DOHH2 (cell line): ENCODE results near the gene ANKRD39.
"Not testable (repeated sequence)": the region's sequence is repeated elsewhere in the genome, so short reads cannot be mapped to it uniquely, and the experiment has no call there.

Source experiments
- H3F3A ChIP-seq: fragments of 200-600 bp; sonication (generic), shearing (Covaris generic); 2 replicates; pipeline ENCODE4 v1.6.0; 2016; ENCODE audit warnings: antibody characterized with exemption, mild to moderate bottlenecking; ENCODE audit not compliant: control insufficient read depth, insufficient read depth
- H3K27ac ChIP-seq: fragments of 200-600 bp; sonication (generic); 2 replicates; pipeline ENCODE4 v1.5.1; 2014; ENCODE audit warnings: low read depth, mild to moderate bottlenecking, low read length, moderate library complexity
- H3K27me3 ChIP-seq: fragments of 200-600 bp; sonication (generic); 2 replicates; pipeline ENCODE4 v1.6.1; 2014; ENCODE audit warnings: mild to moderate bottlenecking, low read length, mixed read lengths; ENCODE audit not compliant: control insufficient read depth
- H3K36me3 ChIP-seq: fragments of 200-600 bp; sonication (generic); 2 replicates; pipeline ENCODE4 v1.6.1; 2014; ENCODE audit warnings: mild to moderate bottlenecking, low read length, moderate library complexity, mixed read lengths; ENCODE audit not compliant: control insufficient read depth
- H3K4me1 ChIP-seq: fragments of 200-600 bp; sonication (generic); 2 replicates; pipeline ENCODE4 v1.6.1; 2014; ENCODE audit warnings: mild to moderate bottlenecking, low read length, mixed read lengths; ENCODE audit not compliant: control insufficient read depth
- H3K4me2 ChIP-seq: fragments of 200-600 bp; sonication (generic); 2 replicates; pipeline ENCODE4 v1.6.0; 2014; ENCODE audit warnings: mild to moderate bottlenecking, low read length, moderate library complexity
- H3K4me3 ChIP-seq: fragments of 200-600 bp; sonication (generic); 2 replicates; pipeline ENCODE4 v1.5.1; 2014; ENCODE audit warnings: mild to moderate bottlenecking, low read length, mixed read lengths
- H3K79me2 ChIP-seq: fragments of 200-600 bp; sonication (generic); 2 replicates; pipeline ENCODE4 v1.6.1; 2014; ENCODE audit warnings: mild to moderate bottlenecking, low read length, mixed read lengths; ENCODE audit not compliant: control insufficient read depth
- H3K9me2 ChIP-seq: fragments of 200-600 bp; sonication (generic); replicated peaks from 2 replicates; pipeline ENCODE4 v1.6.1; 2014; ENCODE audit warnings: mild to moderate bottlenecking, low read length, mixed read lengths; ENCODE audit not compliant: control insufficient read depth
- H3K9me3 ChIP-seq: fragments of 200-600 bp; sonication (generic); 2 replicates; pipeline ENCODE4 v1.6.1; 2014; ENCODE audit warnings: antibody characterized with exemption, low read length, mixed read lengths; ENCODE audit not compliant: control insufficient read depth, insufficient read depth
- H4K20me1 ChIP-seq: fragments of 200-600 bp; sonication (generic); 2 replicates; pipeline ENCODE4 v1.6.0; 2014; ENCODE audit warnings: low read depth, mild to moderate bottlenecking, antibody characterized with exemption, low read length, moderate library complexity; ENCODE audit not compliant: control insufficient read depth, insufficient read depth
- CTCF ChIP-seq: fragments of 200-600 bp; sonication (generic); IDR thresholded peaks from one replicate; pipeline ENCODE4 v1.5.1; 2014; ENCODE audit warnings: antibody characterized with exemption, mild to moderate bottlenecking, low read depth, low read length; ENCODE audit not compliant: poor library complexity, severe bottlenecking
- EZH2phosphoT487 ChIP-seq: fragments of 200-600 bp; sonication (generic); IDR thresholded peaks from 2 replicates; pipeline ENCODE4 v1.6.1; 2017; ENCODE audit warnings: borderline replicate concordance, mild to moderate bottlenecking, antibody characterized with exemption, low read length, moderate library complexity, mixed read lengths

ANKRD39 gene

GRCh38 chr2:96890252-96890651 lies 32.4 kb upstream of the ANKRD39 start:
- Histone ChIP-seq H3K4me3 (no peak overlapping the region), H3F3A (no peaks in the 10 kb centered on the region), H4K20me1 (no peaks in the 10 kb centered on the region), H3K27ac (no peak overlapping the region), H3K27me3 (no peaks in the 10 kb centered on the region), H3K9me2 (no peaks in the 10 kb centered on the region), H3K9me3 (no peaks in the 10 kb centered on the region), H3K4me2 (no peak overlapping the region), H3K79me2 (no peaks in the 10 kb centered on the region), H3K4me1 (no peaks in the 10 kb centered on the region), H3K36me3 (no peaks in the 10 kb centered on the region)
- TF ChIP-seq EZH2phosphoT487: no peak

GRCh38 chr2:96889502-96889901 lies 31.7 kb upstream of the ANKRD39 start:
- H3F3A ChIP-seq, H3K36me3 ChIP-seq, H3K4me1 ChIP-seq, H3K27me3 ChIP-seq, H4K20me1 ChIP-seq, H3K79me2 ChIP-seq, H3K4me3 ChIP-seq, H3K4me2 ChIP-seq, H3K27ac ChIP-seq, H3K9me2 ChIP-seq, H3K9me3 ChIP-seq: not testable (repeated sequence)

GRCh38 chr2:96888072-96889011 lies 30.5 kb upstream of the ANKRD39 start:
- H3K36me3 ChIP-seq: no peaks in the 10 kb centered on the region
- TF ChIP-seq CTCF: no peak
- TF ChIP-seq EZH2phosphoT487: no peak
- no peak overlapping the region for H3K4me3 ChIP-seq
- no peaks in the 10 kb centered on the region for H3K27me3 ChIP-seq
- no peaks in the 10 kb centered on the region for H3F3A ChIP-seq
- no peaks in the 10 kb centered on the region for H4K20me1 ChIP-seq
- H3K9me3 ChIP-seq: no peaks in the 10 kb centered on the region
- H3K4me1 ChIP-seq: no peaks in the 10 kb centered on the region
- H3K27ac ChIP-seq: no peak overlapping the region
- no peaks in the 10 kb centered on the region for H3K79me2 ChIP-seq
- no peaks in the 10 kb centered on the region for H3K9me2 ChIP-seq
- H3K4me2 ChIP-seq: no peak overlapping the region

DNA sequence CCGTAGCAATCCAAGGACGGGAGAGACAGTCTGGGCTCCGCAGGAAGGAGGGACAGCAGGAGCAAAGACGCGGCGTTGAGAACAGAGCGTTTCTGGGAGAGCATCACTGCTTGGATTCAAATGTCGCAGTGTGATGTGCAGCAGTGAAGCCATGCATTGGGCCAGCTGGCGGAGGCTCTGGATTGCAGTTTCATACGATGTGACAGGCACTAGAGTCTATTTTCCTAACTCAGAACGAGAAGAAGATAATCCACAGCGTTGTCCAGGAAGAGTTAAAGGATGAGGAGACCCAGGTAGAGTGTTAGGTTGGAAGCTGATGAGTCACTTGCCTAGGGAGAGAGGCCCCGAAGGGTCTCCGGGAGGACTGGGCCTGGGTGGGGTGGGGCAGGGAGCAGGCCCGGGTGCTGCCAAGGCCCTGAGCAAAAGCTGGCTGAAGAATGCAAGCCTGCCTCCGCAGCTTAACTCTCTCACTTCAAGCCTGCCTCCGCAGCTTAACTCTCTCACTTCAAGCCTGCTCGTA lies 29.7 kb upstream of the ANKRD39 start:
- no peaks in the 10 kb centered on the region for H3K36me3 ChIP-seq
- H3F3A ChIP-seq: no peaks in the 10 kb centered on the region
- H4K20me1 ChIP-seq: no peaks in the 10 kb centered on the region
- no peak overlapping the region for H3K4me2 ChIP-seq
- no peak overlapping the region for H3K4me3 ChIP-seq
- TF ChIP-seq CTCF (no peak), EZH2phosphoT487 (no peak)
- no peaks in the 10 kb centered on the region for H3K27me3 ChIP-seq
- H3K4me1 ChIP-seq: no peaks in the 10 kb centered on the region
- H3K9me3 ChIP-seq: no peaks in the 10 kb centered on the region
- H3K9me2 ChIP-seq: no peaks in the 10 kb centered on the region
- H3K79me2 ChIP-seq: no peaks in the 10 kb centered on the region
- H3K27ac ChIP-seq: no peak overlapping the region
